GM12878 (cell line): ENCODE measurements around the gene GCK. TPM values are rescaled to one million over a fixed set of nuclear protein-coding genes. Genes with fewer than 3 reads are reported as not detected.

Experiments used
- ATAC-seq: fragments of 200-7000 bp; cut with Tn5 transposase; 3 replicates; pipeline ENCODE4 v1.9.1; 2020; ENCODE audit warnings: mild to moderate bottlenecking, moderate library complexity
- BruUV-seq: library from RNA; stranded (reverse); fragments of 400-500 nt; replicated peaks from 2 replicates; lab custom pipeline; 2021; lab: Mats Ljungman, UMichigan
- CTCF ChIA-PET: fragments of 300-600 bp; sonication (Branson Sonifier 250); formaldehyde crosslinking; extraction: SDS; loops from one replicate; lab custom pipeline; 2021; ENCODE audit warnings: inconsistent platforms; lab: Yijun Ruan, JAX
- POLR2A ChIA-PET: fragments of 350-600 bp; formaldehyde crosslinking; extraction: SDS; loops from one replicate; lab custom pipeline; 2021; ENCODE audit warnings: inconsistent platforms; lab: Charles Lee
- RAD21 ChIA-PET: fragments of 300-600 bp; sonication (Branson Sonifier 250); formaldehyde crosslinking; loops from one replicate; lab custom pipeline; 2023; ENCODE audit warnings: antibody characterized with exemption; ENCODE audit not compliant: unreplicated experiment; lab: Charles Lee
- SMC1A ChIA-PET: fragments of 300-600 bp; sonication (Branson Sonifier 250); formaldehyde crosslinking; loops from one replicate; lab custom pipeline; 2023; ENCODE audit not compliant: unreplicated experiment, uncharacterized antibody; lab: Charles Lee
- DNase-seq: peaks from one replicate; pipeline ENCODE4 v3.0.0-alpha.2; 2011; ENCODE audit warnings: low read depth, low spot score
- FAIRE-seq: peaks from 3 replicates; lab custom pipeline; 2011; peaks lifted over from hg19 to GRCh38; lab: Jason Lieb, UNC
- H2AFZ ChIP-seq: 2 replicates; pipeline ENCODE4 v1.6.0; 2011; ENCODE audit warnings: low read depth, low read length, control low read depth; ENCODE audit not compliant: control insufficient read depth
- H3K27ac ChIP-seq: 2 replicates; pipeline ENCODE4 v1.5.1; 2011; ENCODE audit warnings: control low read depth; ENCODE audit not compliant: control insufficient read depth, insufficient read depth
- H3K27me3 ChIP-seq, 2 experiments: replicated peaks in 1 of 2; 2 replicates each; pipeline versions ENCODE4 v1.6.0 to v1.6.1; 2011; ENCODE audit warnings: low read length in 1 of 2; ENCODE audit not compliant: control insufficient read depth in 2 of 2, insufficient read depth in 2 of 2
- H3K36me3 ChIP-seq, 2 experiments: 2 replicates each; pipeline ENCODE4 v1.5.1; 2011; ENCODE audit warnings: low read length in 1 of 2; ENCODE audit not compliant: control insufficient read depth in 2 of 2, insufficient read depth in 2 of 2
- H3K4me1 ChIP-seq: 2 replicates; pipeline ENCODE4 v1.6.1; 2011; ENCODE audit warnings: mild to moderate bottlenecking, low read length, moderate library complexity, mixed read lengths; ENCODE audit not compliant: control insufficient read depth, insufficient read depth
- H3K4me2 ChIP-seq: 2 replicates; pipeline ENCODE4 v1.6.0; 2011; ENCODE audit warnings: control low read depth; ENCODE audit not compliant: control insufficient read depth, insufficient read depth
- H3K4me3 ChIP-seq: fragments of 200-600 bp; sonication (generic); 2 replicates; pipeline ENCODE4 v1.5.1; 2016
- H3K79me2 ChIP-seq: 2 replicates; pipeline ENCODE4 v1.6.0; 2011; ENCODE audit warnings: low read length; ENCODE audit not compliant: control insufficient read depth, insufficient read depth
- H3K9ac ChIP-seq: 2 replicates; pipeline ENCODE4 v1.8.0; 2011; ENCODE audit warnings: low read length, control low read depth, mixed read lengths; ENCODE audit not compliant: control insufficient read depth, insufficient read depth
- H3K9me3 ChIP-seq: replicated peaks from 3 replicates; pipeline ENCODE4 v1.5.1; 2011; ENCODE audit warnings: mild to moderate bottlenecking, low read length; ENCODE audit not compliant: control insufficient read depth, insufficient read depth
- H4K20me1 ChIP-seq: 2 replicates; pipeline ENCODE4 v1.6.0; 2011; ENCODE audit not compliant: control insufficient read depth, insufficient read depth
- FOXM1 ChIP-seq: IDR thresholded peaks from 2 replicates; pipeline ENCODE4 v1.6.1; 2012; ENCODE audit warnings: low read depth, mild to moderate bottlenecking, inconsistent platforms, low read length, moderate library complexity
- JUNB ChIP-seq: IDR thresholded peaks from 2 replicates; pipeline ENCODE4 v1.6.1; 2016; ENCODE audit warnings: antibody characterized with exemption, mild to moderate bottlenecking
- MLLT1 ChIP-seq: fragments of 450-650 bp; IDR thresholded peaks from 2 replicates; pipeline ENCODE4 v1.6.1; 2016; ENCODE audit warnings: mild to moderate bottlenecking
- POLR2A ChIP-seq: IDR thresholded peaks from 2 replicates; pipeline ENCODE4 v1.6.1; 2011; ENCODE audit warnings: low read depth, mild to moderate bottlenecking, low read length
- ZNF592 ChIP-seq: fragments of 450-650 bp; IDR thresholded peaks from 2 replicates; pipeline ENCODE4 v1.6.1; 2017; ENCODE audit warnings: mild to moderate bottlenecking, moderate library complexity
- WGBS: methylation state at CpG from one replicate; pipeline ENCODE4 v1.1.6; 2016; ENCODE audit warnings: low lambda C conversion rate; ENCODE audit not compliant: insufficient replicate concordance, insufficient coverage; ENCODE audit errors: missing lambda C conversion rate; 5-methylcytosine and 5-hydroxymethylcytosine counted together
- in situ Hi-C: fragments of 300-500 bp; cut with MboI; formaldehyde crosslinking; loops from 9 replicates; pipeline ENCODE4 v1.14.3; 2018; ENCODE audit warnings: mixed read lengths
- intact Hi-C: fragments of 100-400 bp; cut with micrococcal nuclease; formaldehyde crosslinking; loops from one replicate; pipeline ENCODE4 v1.14.2; 2022; ENCODE audit not compliant: unreplicated experiment
- polyA plus RNA-seq, 11 experiments: library from polyadenylated mRNA; depleted of rRNA in 4 of 11; unstranded in 6 of 11; stranded (reverse) in 5 of 11; fragments of >200 nt; fragmentation: Nextera tagmentation in 4 of 11; fragmentation: Illumina TruSeq in 1 of 11; extraction: Ambion mirVana in 4 of 11; extraction: Trizol in 1 of 11; gene quantifications; 1 replicate in 1 of 11; 2 replicates in 10 of 11; pipeline versions ENCODE4 v1.2.1 to v1.2.3, GENCODE V29; 2011 to 2016; ENCODE audit warnings: inconsistent platforms in 2 of 11, missing spikeins in 2 of 11, low read depth in 1 of 11
- total RNA-seq, 4 experiments: library from RNA; depleted of rRNA in 3 of 4; stranded (reverse); fragments of >200 nt in 3 of 4; fragmentation: Illumina TruSeq in 1 of 4; extraction: Trizol in 1 of 4; gene quantifications; 2 replicates each; pipeline versions ENCODE4 v1.2.1 to v1.2.3, GENCODE V29; 2013 to 2021

GCK gene
- total and polyA plus RNA-seq, 10 of the 15 experiments (the other 5 are each of a cell fraction or from before 2014, with no cell fraction given): 0.06 to 0.16 TPM; not detected in 8

- no peak overlapping the region for H2AFZ ChIP-seq
- DNase-seq (no peak), FAIRE-seq (no peak), ATAC-seq (no peak)
- no peaks in the 10 kb centered on the region for H3K27me3 ChIP-seq
- TF ChIP-seq MLLT1 (0 out of 2 replicates have a peak, but pooled peaks have one; percentile 26), ZNF592 (no peak), POLR2A (0 out of 2 replicates have a peak, but pooled peaks have one; percentile 21), FOXM1 (no peak), JUNB (no peak)
- H3K36me3 ChIP-seq: peaks cover 3 to 6% of the 10 kb centered on the region in 2 experiments; a peak in 3 of 4 replicates
- ChIA-PET SMC1A (interaction anchor here (1.6 to 2.4 kb wide), 2 partner anchors 24 to 41 kb away, joined by 5 to 10 read pairs; no protein-coding TSS in a partner anchor), RAD21 (interaction anchor here (0.5 to 1.1 kb wide), 2 partner anchors 40 to 539 kb away, joined by 3 read pairs; partner anchors contain the start of gene STK17A), POLR2A (interaction anchor here (0.8 to 1.5 kb wide), 2 partner anchors 10 to 79 kb away, joined by 3 to 5 read pairs; partner anchors contain the start of gene YKT6), CTCF (interaction anchor here (0.8 to 1.2 kb wide), 2 partner anchors 17 to 23 kb away, joined by 3 to 4 read pairs; no protein-coding TSS in a partner anchor)
- H3K27ac ChIP-seq: no peak overlapping the region
- peaks cover 16% of the 10 kb centered on the region for H3K79me2 ChIP-seq
- H3K4me3 ChIP-seq: peak overlapping the region; percentile 89; the same call in 1 of the 2 replicates
- no peaks in the 10 kb centered on the region for H3K9me3 ChIP-seq
- peaks cover 6% of the 10 kb centered on the region for H3K4me1 ChIP-seq
- no TSS peak for BruUV-seq
- WGBS: 98% methylated on average over 12 of the region's 12 CpGs
- no peaks in the 10 kb centered on the region for H4K20me1 ChIP-seq
- in situ Hi-C loops (no loop called here), intact Hi-C loops (loop anchor here (2.0 kb wide), 1 partner anchor 39 kb away; the partner anchor contains the start of gene POLM)
- H3K4me2 ChIP-seq: peak overlapping the region; percentile 83
- H3K9ac ChIP-seq: peak overlapping the region; percentile 84; the same call in 1 of the 2 replicates
Measured at GRCh38 chr7:44121761-44122420, 67.3 kb downstream of the GCK start.
